Immature natural killer cell (primary cell): ENCODE data around the gene PIK3R3. TPM values are rescaled to one million over a fixed set of nuclear protein-coding genes. Genes with fewer than 3 reads are reported as not detected.

ENCODE experiments used
- DNase-seq, 3 donors: peaks; one replicate each; pipeline ENCODE4 v3.0.0; 2022; ENCODE audit warnings: mixed read lengths in 1 of 3
- H3K27ac Mint-ChIP-seq, 6 donors: one replicate each; pipeline ENCODE4 v1.8.0; 2020; ENCODE audit warnings: mixed read lengths in 6 of 6, mild to moderate bottlenecking in 5 of 6, inconsistent platforms in 4 of 6, moderate library complexity in 3 of 6
- H3K27me3 Mint-ChIP-seq, 3 donors: one replicate each; pipeline ENCODE4 v1.8.0; 2020 to 2021; ENCODE audit warnings: low read depth in 3 of 3, mild to moderate bottlenecking in 3 of 3, mixed read lengths in 3 of 3, moderate library complexity in 3 of 3, inconsistent platforms in 1 of 3
- H3K36me3 Mint-ChIP-seq, 3 donors: one replicate each; pipeline ENCODE4 v1.8.0; 2020; ENCODE audit warnings: mixed read lengths in 3 of 3, inconsistent platforms in 2 of 3, mild to moderate bottlenecking in 2 of 3
- H3K4me1 Mint-ChIP-seq, 2 donors: one replicate each; pipeline ENCODE4 v1.8.0; 2020; ENCODE audit warnings: inconsistent platforms in 2 of 2, mild to moderate bottlenecking in 2 of 2, mixed read lengths in 2 of 2, moderate library complexity in 1 of 2
- H3K4me3 Mint-ChIP-seq, 5 donors: one replicate each; pipeline ENCODE4 v1.8.0; 2020; ENCODE audit warnings: mild to moderate bottlenecking in 5 of 5, mixed read lengths in 5 of 5, inconsistent platforms in 3 of 5, moderate library complexity in 3 of 5
- H3K9me3 Mint-ChIP-seq, 6 donors: one replicate each; pipeline ENCODE4 v1.8.0; 2020; ENCODE audit warnings: mild to moderate bottlenecking in 6 of 6, mixed read lengths in 6 of 6, inconsistent platforms in 4 of 6, moderate library complexity in 3 of 6
- polyA plus RNA-seq, 3 donors: library from polyadenylated mRNA; unstranded; fragments of 300-500 nt; fragmentation: Illumina TruSeq; gene quantifications; one replicate each; pipeline ENCODE4 v1.2.3, GENCODE V29; 2021

The PIK3R3 gene
- polyA plus RNA-seq, 3 donors from 2014 or later: 1.6 to 7.7 (median 3.7) TPM

DNA sequence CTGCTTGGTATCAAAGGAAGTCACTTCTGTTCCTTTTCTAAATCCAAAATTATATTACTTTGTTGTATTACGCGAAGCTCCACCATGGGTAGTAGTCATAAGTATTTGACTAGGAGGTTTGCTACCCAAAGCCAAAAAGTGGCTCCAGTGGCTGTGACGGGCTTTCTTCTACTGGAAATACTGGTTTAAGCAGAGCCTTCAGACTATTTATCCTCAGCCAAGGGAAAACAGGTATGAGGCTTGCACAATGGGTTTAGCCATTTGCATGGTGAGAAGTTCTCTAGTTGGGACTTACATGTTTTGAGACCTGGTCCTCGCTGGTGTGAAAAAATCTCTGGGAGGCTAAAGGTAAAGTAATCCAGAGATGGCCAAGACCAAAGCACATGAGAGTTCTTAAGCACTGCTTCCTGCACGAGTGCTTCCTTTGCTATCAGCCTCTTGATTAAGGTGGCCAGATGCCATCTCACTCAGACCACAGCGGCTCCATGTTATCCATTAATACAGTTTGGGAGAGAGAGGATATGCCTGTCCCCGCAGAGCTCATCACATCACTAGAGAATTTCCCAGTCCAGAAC is 121.2 kb downstream of the PIK3R3 start:
- H3K27me3 Mint-ChIP-seq: peaks cover 0 to 2% (median 0%) of the 10 kb centered on the region in 3 donors
- H3K36me3 Mint-ChIP-seq: peaks cover 24 to 45% (median 37%) of the 10 kb centered on the region in 3 donors
- no peaks in the 10 kb centered on the region for H3K4me1 Mint-ChIP-seq
- no peak overlapping the region for H3K4me3 Mint-ChIP-seq
- no peaks in the 10 kb centered on the region for H3K9me3 Mint-ChIP-seq
- H3K27ac Mint-ChIP-seq: no peak overlapping the region
- no peak for DNase-seq

DNA sequence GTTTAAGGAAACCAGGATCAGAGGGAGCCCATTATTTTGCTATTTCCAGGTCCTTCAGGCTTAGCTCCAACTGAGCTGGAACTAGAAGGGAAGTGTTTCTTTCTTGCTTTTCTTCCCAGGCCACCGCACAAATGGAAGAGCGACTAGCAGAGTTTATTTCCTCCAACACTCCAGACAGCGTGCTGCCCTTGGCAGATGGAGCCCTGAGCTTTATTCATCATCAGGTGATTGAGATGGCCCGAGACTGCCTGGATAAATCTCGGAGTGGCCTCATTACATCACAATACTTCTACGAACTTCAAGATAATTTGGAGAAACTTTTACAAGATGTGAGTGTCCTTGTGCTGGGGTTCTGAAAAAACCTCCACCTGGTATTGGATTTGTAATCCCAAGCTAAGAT is 121.8 kb downstream of the PIK3R3 start:
- Mint-ChIP-seq H3K4me3 (no peak overlapping the region), H3K36me3 (peaks cover 24 to 50% (median 39%) of the 10 kb centered on the region in 3 donors), H3K27ac (no peak overlapping the region), H3K9me3 (no peaks in the 10 kb centered on the region), H3K27me3 (peaks cover 0 to 2% (median 0%) of the 10 kb centered on the region in 3 donors), H3K4me1 (no peaks in the 10 kb centered on the region)
- no peak for DNase-seq

DNA sequence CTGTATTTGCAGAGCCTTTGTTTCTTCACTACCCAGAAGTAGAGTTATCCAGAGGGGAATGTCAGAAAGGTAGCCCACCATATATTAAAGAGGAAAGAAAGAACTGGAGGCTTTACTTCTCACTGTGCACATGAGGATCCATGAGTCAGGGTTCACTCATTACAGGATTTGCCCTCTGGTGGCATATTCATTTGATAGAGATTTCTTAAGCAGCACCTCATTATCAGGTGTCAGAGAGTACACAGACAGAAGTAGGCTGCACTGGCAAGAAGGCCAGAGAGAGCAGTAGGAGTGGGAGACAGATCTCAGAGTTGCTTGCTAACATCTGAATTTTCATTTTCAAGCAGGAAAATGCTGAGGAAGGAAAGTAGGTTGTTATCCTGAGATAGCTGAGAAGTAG is 123.8 kb downstream of the PIK3R3 start:
- no peaks in the 10 kb centered on the region for H3K4me1 Mint-ChIP-seq
- DNase-seq: no peak
- H3K4me3 Mint-ChIP-seq: no peak overlapping the region
- peaks cover 29 to 56% (median 39%) of the 10 kb centered on the region in 3 donors for H3K36me3 Mint-ChIP-seq
- H3K27ac Mint-ChIP-seq: no peak overlapping the region
- H3K27me3 Mint-ChIP-seq: peaks cover 0 to 2% (median 0%) of the 10 kb centered on the region in 3 donors
- H3K9me3 Mint-ChIP-seq: no peaks in the 10 kb centered on the region

DNA sequence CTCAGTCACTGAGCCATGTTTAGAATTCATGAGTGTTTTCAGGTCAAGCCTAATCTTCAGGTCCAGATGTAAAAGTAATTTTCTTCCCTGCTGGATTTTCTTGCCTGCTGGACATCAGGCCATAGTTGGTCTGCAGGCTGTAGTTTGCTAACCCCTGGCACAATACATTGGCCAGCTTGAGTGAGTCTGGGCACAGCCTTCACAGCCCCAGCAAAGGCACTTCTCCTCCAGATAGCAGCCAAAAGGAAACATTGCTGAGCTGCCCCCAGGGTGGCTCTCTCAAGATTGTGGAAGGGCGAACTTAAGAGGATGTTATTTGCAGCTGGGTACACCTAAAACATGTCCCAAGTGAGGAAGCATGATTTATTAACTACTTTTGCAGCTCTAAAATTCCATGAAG is 126.8 kb downstream of the PIK3R3 start:
- no peak for DNase-seq
- no peak overlapping the region for H3K27ac Mint-ChIP-seq
- peaks cover 0 to 2% (median 2%) of the 10 kb centered on the region in 3 donors for H3K27me3 Mint-ChIP-seq
- H3K36me3 Mint-ChIP-seq: peaks cover 25 to 46% (median 34%) of the 10 kb centered on the region in 3 donors
- no peaks in the 10 kb centered on the region for H3K9me3 Mint-ChIP-seq
- H3K4me1 Mint-ChIP-seq: peaks cover 0 to 5% of the 10 kb centered on the region in 2 donors
- no peak overlapping the region for H3K4me3 Mint-ChIP-seq

DNA sequence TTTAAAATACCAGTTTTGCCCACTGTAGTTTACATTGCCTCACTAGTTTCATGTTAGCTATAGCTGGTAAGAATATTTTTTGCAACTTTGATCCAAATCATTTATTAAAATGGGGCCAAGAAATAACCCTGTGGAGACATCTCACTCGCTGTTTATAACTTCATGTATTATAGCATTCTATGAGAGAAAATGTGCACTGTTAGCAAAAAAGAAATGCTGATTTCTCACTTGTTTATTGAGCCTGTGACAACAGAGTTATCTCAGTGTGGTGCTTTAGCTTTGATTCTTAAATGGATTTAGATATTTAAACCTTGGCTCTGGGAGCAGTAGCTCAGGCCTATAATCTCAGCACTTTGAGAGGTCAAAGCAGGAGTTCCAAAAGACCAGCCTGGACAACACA is 127.9 kb downstream of the PIK3R3 start:
- no peak overlapping the region for H3K4me3 Mint-ChIP-seq
- H3K27me3 Mint-ChIP-seq: peaks cover 0 to 2% (median 0%) of the 10 kb centered on the region in 3 donors
- no peak overlapping the region for H3K27ac Mint-ChIP-seq
- no peaks in the 10 kb centered on the region for H3K9me3 Mint-ChIP-seq
- H3K36me3 Mint-ChIP-seq: peaks cover 21 to 35% (median 24%) of the 10 kb centered on the region in 3 donors
- peaks cover 0 to 5% of the 10 kb centered on the region in 2 donors for H3K4me1 Mint-ChIP-seq
- DNase-seq: no peak

DNA sequence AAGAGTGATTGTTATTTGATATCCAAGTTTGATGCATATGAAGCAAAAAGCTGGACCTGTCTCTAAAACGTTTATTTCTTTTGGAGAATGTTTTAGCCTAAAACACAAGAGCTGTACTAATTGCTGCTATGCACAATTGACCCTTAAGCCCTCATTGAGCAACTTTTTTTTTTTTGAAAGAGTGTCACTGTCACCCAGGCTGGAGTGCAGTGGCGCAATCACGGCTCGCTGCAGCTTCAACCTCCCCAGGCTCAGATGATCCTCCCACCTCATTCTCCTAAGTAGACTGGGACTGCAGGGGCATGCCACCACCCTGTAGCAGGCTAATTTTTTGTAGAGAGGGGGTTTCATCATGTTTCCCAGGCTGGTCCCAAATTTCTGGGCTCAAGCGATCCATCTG is 129.1 kb downstream of the PIK3R3 start:
- peaks cover 17 to 28% (median 19%) of the 10 kb centered on the region in 3 donors for H3K36me3 Mint-ChIP-seq
- H3K4me3 Mint-ChIP-seq: no peak overlapping the region
- H3K4me1 Mint-ChIP-seq: peaks cover 0 to 5% of the 10 kb centered on the region in 2 donors
- H3K9me3 Mint-ChIP-seq: no peaks in the 10 kb centered on the region
- H3K27me3 Mint-ChIP-seq: peaks cover 0 to 2% (median 0%) of the 10 kb centered on the region in 3 donors
- DNase-seq: no peak
- no peak overlapping the region for H3K27ac Mint-ChIP-seq

DNA sequence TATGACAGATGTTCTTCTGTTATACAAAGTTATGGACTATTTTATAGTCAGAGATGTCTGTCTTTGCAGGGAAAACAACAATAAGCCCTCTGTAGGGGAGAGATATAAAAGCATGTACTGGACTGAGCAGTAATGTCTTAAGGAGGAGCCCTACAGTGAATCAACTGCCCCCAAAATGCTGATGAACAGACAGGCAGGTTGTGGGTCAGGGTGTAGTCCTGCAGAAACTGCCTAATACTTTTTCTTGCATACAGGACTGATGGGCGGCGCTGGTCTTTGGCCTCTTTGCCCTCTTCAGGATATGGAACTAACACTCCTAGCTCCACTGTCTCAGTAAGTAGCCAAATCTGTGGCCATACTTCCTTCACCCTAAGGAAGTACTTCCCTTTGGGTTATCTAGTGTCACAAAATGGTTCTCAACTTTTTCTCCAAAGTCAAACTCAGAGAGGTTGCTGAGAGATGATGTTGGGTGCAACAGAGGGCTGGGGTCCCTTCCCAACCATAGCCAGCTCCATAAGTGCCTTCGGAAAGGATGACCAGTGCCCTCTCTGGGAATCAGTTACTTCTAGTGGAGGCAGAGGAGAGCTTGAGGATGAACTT is 129.8 kb downstream of the PIK3R3 start:
- H3K4me1 Mint-ChIP-seq: peaks cover 0 to 5% of the 10 kb centered on the region in 2 donors
- peaks cover 0 to 2% (median 0%) of the 10 kb centered on the region in 3 donors for H3K27me3 Mint-ChIP-seq
- no peak overlapping the region for H3K4me3 Mint-ChIP-seq
- DNase-seq: no peak
- H3K9me3 Mint-ChIP-seq: no peaks in the 10 kb centered on the region
- H3K36me3 Mint-ChIP-seq: peaks cover 12 to 21% (median 19%) of the 10 kb centered on the region in 3 donors
- no peak overlapping the region for H3K27ac Mint-ChIP-seq

DNA sequence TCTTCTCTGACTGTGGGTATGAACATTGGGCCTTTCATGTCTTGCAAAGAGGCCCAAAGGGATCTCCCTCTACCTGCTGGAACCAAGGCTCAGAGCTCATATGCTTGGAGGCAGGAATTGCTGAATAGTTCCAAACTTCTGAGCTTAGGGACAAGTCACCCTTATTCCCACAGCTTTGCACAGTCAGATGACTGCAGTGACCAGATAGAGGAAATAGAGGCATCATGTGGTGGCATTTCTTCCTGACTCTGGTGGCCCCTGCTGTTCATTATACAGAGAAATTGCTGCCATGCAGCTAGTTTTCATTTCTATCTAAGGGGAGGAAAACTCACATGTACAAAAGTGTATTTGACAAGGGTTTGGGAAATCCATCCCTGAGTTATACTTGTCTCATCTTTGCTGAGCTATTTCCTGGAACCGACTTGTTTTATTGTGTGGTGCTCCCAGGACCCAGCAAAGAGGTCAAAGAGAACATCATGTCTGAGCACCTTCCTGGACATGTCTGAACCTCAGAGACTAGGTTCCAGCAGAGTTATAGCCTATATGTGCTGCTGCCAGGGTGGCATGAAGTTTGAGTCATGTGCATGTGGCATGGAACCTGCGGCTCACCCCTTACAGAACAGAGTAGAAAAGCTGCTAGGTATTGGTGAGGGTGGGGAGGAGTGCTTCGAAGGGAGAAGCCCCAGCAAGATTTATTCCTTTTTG is 131.2 kb downstream of the PIK3R3 start:
- H3K9me3 Mint-ChIP-seq: no peaks in the 10 kb centered on the region
- H3K27me3 Mint-ChIP-seq: peaks cover 0 to 2% (median 0%) of the 10 kb centered on the region in 3 donors

DNA sequence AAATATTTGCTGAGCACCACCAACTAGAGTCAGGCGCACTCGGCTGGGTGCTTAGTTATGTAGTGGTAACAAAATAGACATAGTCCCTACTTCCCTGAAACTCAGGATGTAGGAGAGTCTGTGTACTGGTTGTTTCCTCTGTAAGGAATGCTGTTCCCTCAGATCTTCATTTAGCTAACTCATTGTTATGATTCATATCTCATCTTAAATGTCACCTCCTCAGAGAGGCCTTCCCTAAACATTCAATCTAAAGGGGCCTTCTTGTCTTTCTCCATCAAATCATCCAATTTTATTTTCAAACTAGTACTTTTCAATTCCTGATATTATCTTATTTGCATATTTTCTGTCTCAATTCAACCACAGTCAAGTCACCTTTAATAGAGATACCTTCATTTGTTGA is 132.9 kb downstream of the PIK3R3 start:
- Mint-ChIP-seq H3K4me1 (peaks cover 0 to 5% of the 10 kb centered on the region in 2 donors), H3K27me3 (peaks cover 0 to 2% (median 2%) of the 10 kb centered on the region in 3 donors), H3K4me3 (no peak overlapping the region), H3K36me3 (peaks cover 0 to 13% (median 3%) of the 10 kb centered on the region in 3 donors), H3K9me3 (no peaks in the 10 kb centered on the region), H3K27ac (no peak overlapping the region)
- DNase-seq: no peak

More for the DNA sequence above, 131.2 kb downstream of the PIK3R3 start:
- Mint-ChIP-seq H3K4me3 (no peak overlapping the region), H3K27ac (no peak overlapping the region), H3K36me3 (peaks cover 2 to 11% (median 11%) of the 10 kb centered on the region in 3 donors), H3K4me1 (peaks cover 0 to 5% of the 10 kb centered on the region in 2 donors)
- no peak for DNase-seq

DNA sequence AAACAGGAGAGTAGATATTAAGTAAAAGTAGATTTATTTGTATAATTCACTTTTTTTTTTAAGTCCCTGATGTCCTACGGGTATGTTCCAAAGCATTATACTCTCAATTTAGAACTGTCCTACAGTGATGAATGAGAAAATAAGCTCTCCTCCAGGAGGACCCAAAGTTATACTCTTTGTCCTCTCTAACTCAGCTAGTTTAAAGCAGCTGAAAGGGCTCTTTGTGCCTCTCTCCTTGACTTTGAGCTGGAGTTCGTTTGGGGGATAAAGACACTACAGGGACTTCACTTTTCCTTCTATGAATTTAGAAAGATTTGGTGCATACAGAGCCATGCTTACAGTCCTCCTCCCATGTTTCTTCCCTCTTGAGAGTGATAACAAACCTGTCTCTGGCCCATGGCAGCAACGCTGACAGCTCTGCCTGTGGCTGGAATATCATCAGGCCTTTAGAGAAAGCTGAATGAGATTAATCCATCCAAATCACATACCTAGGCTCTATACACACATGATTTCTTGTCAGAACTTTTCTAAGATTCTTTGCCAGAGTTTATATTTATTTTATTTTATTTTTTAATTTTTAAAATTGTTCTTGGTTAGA is 134.3 kb downstream of the PIK3R3 start:
- peaks cover 0 to 2% (median 2%) of the 10 kb centered on the region in 3 donors for H3K27me3 Mint-ChIP-seq
- no peak overlapping the region for H3K27ac Mint-ChIP-seq
- peaks cover 0 to 5% of the 10 kb centered on the region in 2 donors for H3K4me1 Mint-ChIP-seq
- no peaks in the 10 kb centered on the region for H3K9me3 Mint-ChIP-seq
- no peak for DNase-seq
- H3K36me3 Mint-ChIP-seq: peaks cover 0 to 10% (median 0%) of the 10 kb centered on the region in 3 donors
- H3K4me3 Mint-ChIP-seq: no peak overlapping the region

DNA sequence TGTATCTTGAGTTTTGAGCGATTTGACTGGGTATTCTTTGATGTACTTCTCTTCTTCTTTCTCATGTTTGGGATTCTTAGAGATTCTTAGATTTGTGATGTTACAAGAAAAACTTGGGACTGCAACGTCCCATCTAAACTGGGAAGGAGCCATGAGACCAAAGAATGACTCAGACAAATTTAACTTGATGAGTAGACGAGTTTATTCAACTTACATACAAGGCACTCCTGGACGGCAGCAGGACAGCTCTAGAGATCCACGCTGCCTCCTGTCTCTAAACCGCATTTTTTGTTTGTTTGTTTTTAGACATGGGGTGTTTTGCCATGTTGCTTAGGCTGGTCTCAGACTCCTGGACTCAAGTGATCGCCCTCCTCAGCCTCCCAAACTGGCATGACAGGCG is 137.1 kb downstream of the PIK3R3 start:
- Mint-ChIP-seq H3K27ac (no peak overlapping the region), H3K36me3 (peaks cover 0 to 10% (median 0%) of the 10 kb centered on the region in 3 donors), H3K27me3 (peaks cover 0 to 3% (median 0%) of the 10 kb centered on the region in 3 donors), H3K9me3 (no peaks in the 10 kb centered on the region), H3K4me1 (peaks cover 5 to 7% of the 10 kb centered on the region in 2 donors), H3K4me3 (no peak overlapping the region)
- no peak for DNase-seq

DNA sequence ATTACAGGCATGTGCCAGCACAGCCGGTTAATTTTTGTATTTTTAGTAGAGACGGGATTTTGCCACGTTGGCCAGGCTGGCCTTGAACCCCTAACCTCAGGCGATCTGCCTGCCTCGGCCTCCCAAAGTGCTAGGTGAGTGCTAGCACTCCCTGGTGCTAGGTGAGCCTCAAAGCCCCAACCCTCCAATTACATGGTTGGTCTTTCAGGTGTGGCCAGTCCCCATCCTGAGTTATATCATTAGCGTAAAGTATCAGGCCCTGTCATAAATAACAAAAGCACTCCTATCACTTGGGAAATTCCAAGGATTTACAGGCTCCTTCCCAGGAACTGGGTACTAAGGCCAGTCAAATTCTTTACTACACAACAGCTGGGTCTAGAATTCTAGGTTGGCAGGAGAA is 138.0 kb downstream of the PIK3R3 start:
- DNase-seq: no peak
- Mint-ChIP-seq H3K4me3 (no peak overlapping the region), H3K9me3 (no peaks in the 10 kb centered on the region), H3K27ac (no peak overlapping the region), H3K4me1 (peaks cover 10 to 16% of the 10 kb centered on the region in 2 donors), H3K36me3 (peaks cover 0 to 4% (median 0%) of the 10 kb centered on the region in 3 donors), H3K27me3 (peaks cover 0 to 3% (median 0%) of the 10 kb centered on the region in 3 donors)
